ENCODE results near the gene LTBP4.
"Not testable (repeated sequence)": the region's sequence is repeated elsewhere in the genome, so short reads cannot be mapped to it uniquely, and the experiment has no call there.

LTBP4 gene

DNA sequence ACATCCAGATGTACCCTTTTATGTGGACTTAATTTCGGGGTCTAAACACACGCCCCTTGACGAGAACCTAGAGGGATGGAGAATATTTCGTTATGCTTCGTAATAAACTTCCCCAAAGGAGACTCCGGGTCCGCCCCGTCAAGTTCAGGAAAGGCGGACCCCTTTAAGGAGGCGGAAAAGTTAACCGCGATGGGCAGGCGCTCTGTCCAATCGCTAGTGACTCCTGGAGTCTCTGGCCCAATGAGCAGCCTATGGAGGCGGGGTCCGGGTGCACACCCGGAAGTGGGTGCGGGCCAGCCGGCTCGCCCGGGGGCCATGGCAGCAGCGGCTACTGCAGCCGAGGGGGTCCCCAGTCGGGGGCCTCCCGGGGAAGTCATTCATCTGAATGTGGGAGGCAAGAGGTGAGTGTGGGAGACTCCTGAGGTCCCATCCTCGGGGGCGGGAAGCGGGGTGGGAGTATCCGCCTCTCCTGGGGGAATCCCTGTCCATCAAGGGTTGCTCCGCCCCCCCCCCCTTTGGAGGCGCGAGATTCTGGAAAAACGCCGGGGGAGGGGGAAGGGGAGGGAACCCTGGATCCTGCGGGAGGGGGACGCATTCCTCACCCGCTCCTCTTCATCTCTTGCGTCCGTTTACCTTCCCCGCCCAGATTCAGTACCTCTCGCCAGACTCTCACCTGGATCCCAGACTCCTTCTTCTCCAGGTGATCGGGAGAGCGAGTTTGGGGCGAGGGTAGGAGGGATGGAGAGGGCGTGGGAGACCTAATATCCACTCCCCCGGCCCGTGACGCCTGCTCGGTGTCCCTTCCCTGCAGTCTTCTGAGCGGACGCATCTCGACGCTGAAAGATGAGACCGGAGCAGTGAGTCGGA lies 24.4 kb upstream of the LTBP4 start, which contains the start of gene SHKBP1:
SHKBP1 (plus strand) TSS at position 289 of the 867 bp plus-strand sequence; CDS start at position 316, 27 bp downstream.
- in situ Hi-C loops (cut with HindIII; ENCODE audit: low sequenced_read_pairs), result no loop called here

- in situ Hi-C loops (cut with HindIII; ENCODE audit: low sequenced_read_pairs), result no loop called here
Measured at GRCh38 chr19:40578442-40578908, 22.7 kb upstream of the LTBP4 start.

GRCh38 chr19:40580619-40581018 lies 20.6 kb upstream of the LTBP4 start:
- in situ Hi-C loops (cut with HindIII; ENCODE audit: low sequenced_read_pairs), result no loop called here

- in situ Hi-C loops (cut with HindIII; ENCODE audit: low sequenced_read_pairs), result no loop called here
Measured at GRCh38 chr19:40581531-40581930, 19.6 kb upstream of the LTBP4 start.

GRCh38 chr19:40582467-40582866 lies 18.7 kb upstream of the LTBP4 start:
- in situ Hi-C loops (cut with HindIII; ENCODE audit: low sequenced_read_pairs), result no loop called here

- in situ Hi-C loops (cut with HindIII; ENCODE audit: low sequenced_read_pairs), result no loop called here
Measured at GRCh38 chr19:40583283-40583682, 17.9 kb upstream of the LTBP4 start.

- in situ Hi-C loops (cut with HindIII; ENCODE audit: low sequenced_read_pairs), result no loop called here
Measured at GRCh38 chr19:40584007-40584406, 17.2 kb upstream of the LTBP4 start.

GRCh38 chr19:40585241-40585981 lies 15.8 kb upstream of the LTBP4 start:
- in situ Hi-C loops (cut with HindIII; ENCODE audit: low sequenced_read_pairs), result no loop called here

- in situ Hi-C loops (cut with HindIII; ENCODE audit: low sequenced_read_pairs), result no loop called here
Measured at GRCh38 chr19:40585982-40586422, 15.2 kb upstream of the LTBP4 start.

DNA sequence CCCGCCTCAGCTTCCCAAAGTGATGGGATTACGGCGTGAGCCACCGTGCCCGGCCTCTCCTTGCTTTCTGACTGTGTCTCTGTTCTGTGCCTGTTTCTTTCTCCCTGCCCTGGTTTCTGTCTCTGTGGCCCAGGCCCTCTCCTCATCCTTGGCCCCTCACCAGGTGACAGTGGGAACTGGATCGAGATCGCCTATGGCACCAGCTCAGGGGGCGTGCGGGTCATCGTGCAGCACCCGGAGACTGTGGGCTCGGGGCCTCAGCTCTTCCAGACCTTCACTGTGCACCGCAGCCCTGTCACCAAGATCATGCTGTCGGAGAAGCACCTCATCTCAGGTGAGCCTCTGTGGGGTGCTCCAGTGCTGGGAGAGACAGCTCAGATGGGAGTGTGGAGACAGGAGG lies 14.6 kb upstream of the LTBP4 start:
- in situ Hi-C loops (cut with HindIII; ENCODE audit: low sequenced_read_pairs), result no loop called here

- in situ Hi-C loops (cut with HindIII; ENCODE audit: low sequenced_read_pairs), result no loop called here
Measured at GRCh38 chr19:40588110-40588854, 12.9 kb upstream of the LTBP4 start.

DNA sequence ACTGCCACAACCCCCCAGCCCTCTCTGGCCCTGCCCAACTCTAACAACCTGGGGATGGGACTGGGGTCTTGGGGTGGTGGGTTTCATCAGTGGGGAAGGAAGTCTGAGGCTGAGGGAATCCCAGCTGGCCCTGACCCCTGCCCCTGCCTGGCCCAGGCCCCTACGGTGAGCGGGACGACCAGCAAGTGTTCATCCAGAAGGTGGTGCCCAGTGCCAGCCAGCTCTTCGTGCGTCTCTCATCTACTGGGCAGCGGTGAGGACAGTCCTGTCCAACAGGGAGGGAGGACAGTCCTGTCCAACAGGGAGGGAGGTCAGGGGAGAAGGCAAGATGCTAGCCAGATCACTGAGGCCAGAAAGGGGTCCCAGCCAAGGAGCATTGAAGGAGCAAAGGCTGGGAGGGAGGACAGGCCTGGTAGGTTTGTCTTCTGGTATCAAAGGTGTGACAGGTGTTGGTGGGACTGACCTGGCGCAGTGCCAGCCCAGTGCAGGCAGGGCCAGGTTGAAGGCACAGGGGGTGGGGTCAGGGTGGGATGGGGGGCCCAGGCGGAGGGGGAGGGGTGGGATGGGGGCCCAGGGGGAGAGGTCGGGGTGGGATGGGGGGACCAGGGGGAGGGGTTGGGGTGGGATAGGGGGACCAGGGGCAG lies 12.1 kb upstream of the LTBP4 start:
- in situ Hi-C loops (cut with HindIII; ENCODE audit: low sequenced_read_pairs), result no loop called here

GRCh38 chr19:40589591-40590429 lies 11.4 kb upstream of the LTBP4 start:
- in situ Hi-C loops (cut with HindIII; ENCODE audit: low sequenced_read_pairs), result no loop called here

DNA sequence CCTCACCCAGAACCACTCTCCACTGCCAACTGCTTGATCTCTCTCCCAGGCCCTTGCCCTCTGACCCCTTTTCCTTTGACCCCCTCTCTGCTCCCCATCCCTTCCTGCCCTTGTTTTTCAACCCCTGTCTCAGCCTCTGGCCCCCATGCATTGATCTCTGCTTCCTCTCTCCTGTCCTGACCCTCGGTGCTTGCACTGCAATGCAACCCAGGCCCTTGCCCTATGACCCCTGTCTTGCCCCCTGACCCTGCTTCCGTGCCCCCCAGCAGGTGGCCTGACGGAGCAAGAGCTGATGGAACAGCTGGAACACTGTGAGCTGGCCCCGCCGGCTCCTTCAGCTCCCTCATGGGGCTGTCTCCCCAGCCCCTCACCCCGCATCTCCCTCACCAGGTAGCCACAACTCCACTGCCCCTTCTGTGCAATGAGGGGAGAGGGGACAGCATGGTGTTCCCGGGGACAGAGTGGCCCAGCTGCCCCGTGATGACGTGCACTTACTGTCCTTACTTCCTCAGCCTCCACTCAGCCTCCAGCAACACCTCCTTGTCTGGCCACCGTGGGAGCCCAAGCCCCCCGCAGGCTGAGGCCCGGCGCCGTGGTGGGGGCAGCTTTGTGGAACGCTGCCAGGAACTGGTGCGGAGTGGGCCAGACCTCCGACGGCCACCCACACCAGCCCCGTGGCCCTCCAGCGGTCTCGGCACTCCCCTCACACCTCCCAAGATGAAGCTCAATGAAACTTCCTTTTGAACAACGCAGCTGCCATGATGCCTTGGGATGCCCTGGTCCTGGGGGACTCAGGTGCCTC lies 10.5 kb upstream of the LTBP4 start:
- in situ Hi-C loops (cut with HindIII; ENCODE audit: low sequenced_read_pairs), result no loop called here

GRCh38 chr19:40591724-40592123 lies 9.4 kb upstream of the LTBP4 start:
- in situ Hi-C loops (cut with HindIII; ENCODE audit: low sequenced_read_pairs), result not testable (repeated sequence)

DNA sequence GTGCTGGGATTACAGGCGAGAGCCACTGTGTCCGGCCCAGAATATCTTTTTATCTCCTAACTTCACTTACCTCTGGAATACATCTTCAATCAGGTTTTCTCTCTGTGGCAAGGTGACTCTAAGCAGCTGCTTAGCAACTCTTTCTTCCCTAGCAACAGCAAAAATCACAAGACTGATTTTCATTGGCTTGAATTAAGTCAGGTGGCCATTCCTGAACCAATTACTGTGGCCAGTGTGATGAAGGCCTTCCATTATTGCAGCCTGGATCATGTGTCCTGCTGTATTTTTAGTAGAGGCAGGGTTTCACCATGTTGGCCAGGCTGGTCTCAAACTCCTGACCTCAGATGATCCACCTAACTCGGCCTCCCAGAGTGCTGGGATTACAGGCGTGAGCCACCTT lies 9.0 kb upstream of the LTBP4 start:
- in situ Hi-C loops (cut with HindIII; ENCODE audit: low sequenced_read_pairs), result no loop called here

- in situ Hi-C loops (cut with HindIII; ENCODE audit: low sequenced_read_pairs), result no loop called here
Measured at GRCh38 chr19:40594255-40594654, 6.9 kb upstream of the LTBP4 start.

DNA sequence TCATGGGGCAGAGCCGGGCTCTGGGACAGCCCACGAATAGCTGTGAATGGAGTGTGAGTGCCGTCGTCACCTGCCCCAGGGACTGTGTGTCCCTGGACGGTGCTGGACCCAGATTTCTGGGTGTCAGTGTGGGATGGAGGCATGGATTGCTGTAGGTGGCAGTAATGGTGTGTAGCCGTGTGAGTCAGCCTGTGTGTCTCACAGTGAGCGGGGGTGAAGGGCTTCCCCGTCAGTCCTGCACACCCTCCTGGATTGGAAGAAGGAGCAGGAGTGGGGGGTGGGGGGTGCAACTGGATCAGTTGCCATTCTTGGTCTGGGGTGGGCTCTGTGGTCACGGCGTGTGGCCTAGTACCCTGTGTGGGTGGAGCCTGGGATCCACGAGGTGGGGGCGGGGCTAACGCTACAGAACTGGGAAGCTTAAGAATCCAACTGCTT lies 6.5 kb upstream of the LTBP4 start:
- in situ Hi-C loops (cut with HindIII; ENCODE audit: low sequenced_read_pairs), result loop anchor here (5.0 kb wide), 2 partner anchors 43 to 57 kb away; no protein-coding TSS in a partner anchor

All from endothelial cell of hepatic sinusoid (primary cell).